IMR-90 (cell line): Measurements from ENCODE around the gene NOP16. TPM values are rescaled to one million over a fixed set of nuclear protein-coding genes. Genes with fewer than 3 reads are reported as not detected.

ENCODE experiments used
- ATAC-seq: fragments of 200-7000 bp; cut with Tn5 transposase; 2 replicates; pipeline ENCODE4 v1.9.1; 2020; ENCODE audit warnings: low read depth, mild to moderate bottlenecking, moderate library complexity
- BruUV-seq: library from RNA; stranded (reverse); fragments of 400-500 nt; replicated peaks from 2 replicates; lab custom pipeline; 2021; lab: Mats Ljungman, UMichigan
- CTCF ChIA-PET: fragments of 300-600 bp; formaldehyde crosslinking; extraction: SDS; loops from one replicate; lab custom pipeline; 2021; ENCODE audit warnings: antibody characterized with exemption; lab: Yijun Ruan, JAX
- POLR2A ChIA-PET: fragments of 300-600 bp; sonication (Branson Sonifier 250); formaldehyde crosslinking; loops from one replicate; lab custom pipeline; 2022; ENCODE audit warnings: antibody characterized with exemption; ENCODE audit not compliant: unreplicated experiment; lab: Charles Lee
- DNase-seq: peaks from one replicate; pipeline ENCODE4 v3.0.0; 2013
- H2AFZ ChIP-seq: replicated peaks from 2 replicates; pipeline ENCODE3; 2013; ENCODE audit warnings: low read length, mild to moderate bottlenecking; ENCODE audit not compliant: poor library complexity
- H2AK5ac ChIP-seq: 2 replicates; pipeline ENCODE4 v1.6.1; 2013; ENCODE audit warnings: low read depth, low read length, inconsistent platforms
- H2AK9ac ChIP-seq: replicated peaks from 2 replicates; pipeline ENCODE3; 2013; ENCODE audit warnings: mild to moderate bottlenecking, low read depth, low read length, moderate library complexity; ENCODE audit not compliant: poor library complexity
- H2BK120ac ChIP-seq: 2 replicates; pipeline ENCODE4 v1.6.1; 2013; ENCODE audit warnings: low read depth, low read length, inconsistent platforms
- H2BK15ac ChIP-seq: 3 replicates; pipeline ENCODE4 v1.6.1; 2013; ENCODE audit warnings: low read depth, low read length, inconsistent platforms
- H2BK20ac ChIP-seq: 2 replicates; pipeline ENCODE4 v1.6.1; 2013; ENCODE audit warnings: low read depth, mild to moderate bottlenecking, inconsistent platforms, low read length, moderate library complexity
- H2BK5ac ChIP-seq: 2 replicates; pipeline ENCODE4 v1.6.1; 2013; ENCODE audit warnings: mild to moderate bottlenecking, low read depth, low read length, inconsistent platforms; ENCODE audit not compliant: poor library complexity, severe bottlenecking
- H3K14ac ChIP-seq: replicated peaks from 2 replicates; pipeline ENCODE4 v1.6.1; 2013; ENCODE audit warnings: low read depth, low read length, inconsistent platforms
- H3K18ac ChIP-seq: 2 replicates; pipeline ENCODE4 v1.6.1; 2013; ENCODE audit warnings: low read depth, low read length, control low read depth
- H3K23ac ChIP-seq: 2 replicates; pipeline ENCODE4 v1.6.1; 2013; ENCODE audit warnings: low read depth, low read length, inconsistent platforms
- H3K27ac ChIP-seq: 2 replicates; pipeline ENCODE4 v1.5.1; 2013; ENCODE audit warnings: mild to moderate bottlenecking, control low read depth, low read length; ENCODE audit not compliant: insufficient read depth
- H3K27me3 ChIP-seq: 2 replicates; pipeline ENCODE4 v1.6.1; 2013; ENCODE audit warnings: low read length; ENCODE audit not compliant: control insufficient read depth, insufficient read depth
- H3K36me3 ChIP-seq: 2 replicates; pipeline ENCODE4 v1.6.1; 2013; ENCODE audit warnings: low read length, mixed read lengths; ENCODE audit not compliant: control insufficient read depth, insufficient read depth
- H3K4ac ChIP-seq: 2 replicates; pipeline ENCODE4 v1.6.1; 2013; ENCODE audit warnings: low read depth, low read length, inconsistent platforms
- H3K4me1 ChIP-seq: 2 replicates; pipeline ENCODE4 v1.6.1; 2013; ENCODE audit warnings: low read length, mixed read lengths; ENCODE audit not compliant: control insufficient read depth, insufficient read depth
- H3K4me2 ChIP-seq: 2 replicates; pipeline ENCODE4 v1.6.1; 2013; ENCODE audit warnings: low read depth, mild to moderate bottlenecking, control low read depth, low read length, moderate library complexity
- H3K4me3 ChIP-seq: 2 replicates; pipeline ENCODE4 v1.5.1; 2013; ENCODE audit warnings: low read depth, mild to moderate bottlenecking, control low read depth, low read length, moderate library complexity; ENCODE audit not compliant: insufficient read depth
- H3K56ac ChIP-seq: 2 replicates; pipeline ENCODE4 v1.6.1; 2013; ENCODE audit warnings: low read length, inconsistent platforms; ENCODE audit not compliant: insufficient read depth; ENCODE audit errors: extremely low read depth
- H3K79me1 ChIP-seq, 2 experiments: 2 replicates each; pipeline ENCODE4 v1.6.1; 2013; ENCODE audit warnings: low read length in 2 of 2, inconsistent platforms in 1 of 2, low read depth in 1 of 2
- H3K9ac ChIP-seq: 2 replicates; pipeline ENCODE4 v1.6.1; 2013; ENCODE audit warnings: low read depth, low read length, control low read depth
- H3K9me1 ChIP-seq: 2 replicates; pipeline ENCODE4 v1.6.1; 2013; ENCODE audit warnings: low read length, inconsistent platforms; ENCODE audit not compliant: insufficient read depth
- H3K9me3 ChIP-seq: 2 replicates; pipeline ENCODE4 v1.6.1; 2013; ENCODE audit warnings: low read length; ENCODE audit not compliant: control insufficient read depth, insufficient read depth
- H4K20me1 ChIP-seq: 2 replicates; pipeline ENCODE4 v1.6.1; 2013; ENCODE audit warnings: low read length, inconsistent platforms; ENCODE audit not compliant: insufficient read depth
- H4K5ac ChIP-seq: 2 replicates; pipeline ENCODE4 v1.6.1; 2013; ENCODE audit warnings: mild to moderate bottlenecking, low read depth, low read length, control low read depth
- H4K8ac ChIP-seq, 2 experiments: 2 replicates each; pipeline ENCODE4 v1.6.1; 2013; ENCODE audit warnings: low read depth in 2 of 2, low read length in 2 of 2, control low read depth in 1 of 2, inconsistent platforms in 1 of 2
- H4K91ac ChIP-seq: 2 replicates; pipeline ENCODE4 v1.6.1; 2013; ENCODE audit warnings: low read depth, low read length, inconsistent platforms; ENCODE audit not compliant: insufficient read depth
- CEBPB ChIP-seq: IDR thresholded peaks from 2 replicates; pipeline ENCODE4 v1.6.1; 2012; ENCODE audit warnings: low read depth, low read length, improper control_type of control experiment
- CTCF ChIP-seq: conservative IDR thresholded peaks from 2 replicates; pipeline ENCODE4 v1.5.1; 2012; ENCODE audit warnings: mild to moderate bottlenecking, low read depth, low read length, improper control_type of control experiment
- FOS ChIP-seq: fragments of 150-350 bp; IDR thresholded peaks from 2 replicates; pipeline ENCODE4 v1.6.1; 2016; ENCODE audit warnings: low read depth, low read length
- MAFK ChIP-seq: IDR thresholded peaks from 2 replicates; pipeline ENCODE4 v1.6.1; 2012; ENCODE audit warnings: low read depth, low read length, improper control_type of control experiment
- MAZ ChIP-seq: IDR thresholded peaks from 2 replicates; pipeline ENCODE4 v1.6.1; 2012; ENCODE audit warnings: low read depth, mild to moderate bottlenecking, low read length, improper control_type of control experiment, moderate library complexity, borderline replicate concordance
- MXI1 ChIP-seq: IDR thresholded peaks from 2 replicates; pipeline ENCODE4 v1.6.1; 2012; ENCODE audit warnings: low read depth, mild to moderate bottlenecking, low read length, moderate library complexity, borderline replicate concordance
- NFE2L2 ChIP-seq: fragments of 150-350 bp; IDR thresholded peaks from 2 replicates; pipeline ENCODE4 v1.6.1; 2016; ENCODE audit warnings: low read depth, mild to moderate bottlenecking, low read length
- POLR2A ChIP-seq: IDR thresholded peaks from 2 replicates; pipeline ENCODE4 v1.6.1; 2012; ENCODE audit warnings: mild to moderate bottlenecking, low read depth, low read length
- RFX5 ChIP-seq: IDR thresholded peaks from 2 replicates; pipeline ENCODE4 v1.8.0; 2012; ENCODE audit warnings: low read depth, mild to moderate bottlenecking, low read length, moderate library complexity
- USF2 ChIP-seq: fragments of 150-350 bp; IDR thresholded peaks from 2 replicates; pipeline ENCODE4 v1.6.1; 2017; ENCODE audit warnings: mild to moderate bottlenecking, antibody characterized with exemption, low read length, low read depth
- WGBS, 2 experiments: methylation state at CpG; one replicate each; pipeline versions ENCODE4 v1.1.5 to v1.1.7; 2013; ENCODE audit warnings: missing lambda C conversion rate in 2 of 2; ENCODE audit not compliant: insufficient read length in 1 of 2; ENCODE audit errors: extremely low coverage in 2 of 2; 5-methylcytosine and 5-hydroxymethylcytosine counted together
- dilution Hi-C: fragments of 300-500 bp; cut with HindIII; formaldehyde crosslinking; loops from one replicate; pipeline ENCODE4 v1.14.3; 2018; ENCODE audit warnings: low sequenced_read_pairs; ENCODE audit not compliant: unreplicated experiment
- in situ Hi-C: fragments of 300-500 bp; cut with MboI; formaldehyde crosslinking; loops from 3 replicates; pipeline ENCODE4 v1.14.3; 2019; ENCODE audit warnings: low sequenced_read_pairs, inconsistent platforms, mixed read lengths
- intact Hi-C: fragments of 100-400 bp; cut with micrococcal nuclease; formaldehyde crosslinking; loops from 2 replicates; pipeline ENCODE4 v1.10.0; 2022
- polyA plus RNA-seq, 3 experiments: library from polyadenylated mRNA; depleted of rRNA; stranded (reverse); fragments of >200 nt; gene quantifications; 2 replicates each; pipeline ENCODE4 v1.2.3, GENCODE V29; 2012; ENCODE audit warnings: low replicate concordance in 1 of 3
- total RNA-seq: library from RNA; depleted of rRNA; stranded (reverse); fragments of >200 nt; gene quantifications from 2 replicates; pipeline ENCODE4 v1.2.3, GENCODE V29; 2012
- TF ChIP-seq, protein P1 (sequence below): fragments of 150-350 bp; IDR thresholded peaks from 2 replicates; pipeline ENCODE4 v1.6.1; 2016; ENCODE audit warnings: low read depth, mild to moderate bottlenecking, low read length, moderate library complexity, borderline replicate concordance

The NOP16 gene
- total and polyA plus RNA-seq, 2 of the 4 experiments (the other 2 are of a cell fraction): 28.0 to 60.4 TPM

- 100% methylated on average over 2 of the region's 3 CpGs; no CpG with 5 or more reads in 1 of the 2 experiments for WGBS, 2 experiments
- ATAC-seq (no peak), DNase-seq (no peak)
- no peak overlapping the region for H3K4ac ChIP-seq
- no peak overlapping the region for H2BK15ac ChIP-seq
- no peaks in the 10 kb centered on the region for H3K4me1 ChIP-seq
- no peak overlapping the region for H2BK120ac ChIP-seq
- peaks cover 8 to 18% of the 10 kb centered on the region in 2 experiments; a peak in 3 of 4 replicates for H3K79me1 ChIP-seq
- no peak overlapping the region for H2AK9ac ChIP-seq
- TF ChIP-seq NFE2L2 (no peak), MAZ (no peak), FOS (no peak), MAFK (no peak), MXI1 (no peak), POLR2A (no peak), CTCF (no peak), RFX5 (no peak), CEBPB (no peak), USF2 (no peak)
- TF ChIP-seq, protein P1, sequence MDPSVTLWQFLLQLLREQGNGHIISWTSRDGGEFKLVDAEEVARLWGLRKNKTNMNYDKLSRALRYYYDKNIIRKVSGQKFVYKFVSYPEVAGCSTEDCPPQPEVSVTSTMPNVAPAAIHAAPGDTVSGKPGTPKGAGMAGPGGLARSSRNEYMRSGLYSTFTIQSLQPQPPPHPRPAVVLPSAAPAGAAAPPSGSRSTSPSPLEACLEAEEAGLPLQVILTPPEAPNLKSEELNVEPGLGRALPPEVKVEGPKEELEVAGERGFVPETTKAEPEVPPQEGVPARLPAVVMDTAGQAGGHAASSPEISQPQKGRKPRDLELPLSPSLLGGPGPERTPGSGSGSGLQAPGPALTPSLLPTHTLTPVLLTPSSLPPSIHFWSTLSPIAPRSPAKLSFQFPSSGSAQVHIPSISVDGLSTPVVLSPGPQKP: no peak
- H3K23ac ChIP-seq: no peak overlapping the region
- no peak overlapping the region for H2BK5ac ChIP-seq
- no peaks in the 10 kb centered on the region for H3K27me3 ChIP-seq
- H4K5ac ChIP-seq: no peak overlapping the region
- H3K9me3 ChIP-seq: no peaks in the 10 kb centered on the region
- H3K14ac ChIP-seq: no peak overlapping the region
- no peak overlapping the region for H2BK20ac ChIP-seq
- H4K8ac ChIP-seq: no peak overlapping the region; a peak in 1 of 4 replicates
- dilution Hi-C loops: no loop called here
- no peak overlapping the region for H3K18ac ChIP-seq
- ChIA-PET POLR2A (no interaction called here), CTCF (no interaction called here)
- H3K4me3 ChIP-seq: no peak overlapping the region
- no peak overlapping the region for H2AK5ac ChIP-seq
- BruUV-seq: no TSS peak
- intact Hi-C loops: no loop called here
- no peaks in the 10 kb centered on the region; the same call in 1 of the 2 replicates for H3K9me1 ChIP-seq
- H3K36me3 ChIP-seq: peaks cover 38% of the 10 kb centered on the region
- H3K27ac ChIP-seq: no peak overlapping the region
- no peak overlapping the region for H2AFZ ChIP-seq
- no peak overlapping the region for H3K56ac ChIP-seq
- no peaks in the 10 kb centered on the region; the same call in 1 of the 2 replicates for H4K20me1 ChIP-seq
- H4K91ac ChIP-seq: no peak overlapping the region
- in situ Hi-C loops: no loop called here
- no peak overlapping the region for H3K9ac ChIP-seq
- H3K4me2 ChIP-seq: no peak overlapping the region
These were observed 6.4 kb downstream of the NOP16 start for GRCh38 chr5:176381979-176382378.
